CD4-positive, alpha-beta T cell treated with Interleukin-15 for 1 hour (primary cell): Measurements from ENCODE around the gene ODF4.
"Not testable (repeated sequence)": the region's sequence is repeated elsewhere in the genome, so short reads cannot be mapped to it uniquely, and the experiment has no call there.

ENCODE experiments used
- DNase-seq: peaks from one replicate; pipeline ENCODE4 v3.0.0-alpha.2; 2020

The ODF4 gene

DNA sequence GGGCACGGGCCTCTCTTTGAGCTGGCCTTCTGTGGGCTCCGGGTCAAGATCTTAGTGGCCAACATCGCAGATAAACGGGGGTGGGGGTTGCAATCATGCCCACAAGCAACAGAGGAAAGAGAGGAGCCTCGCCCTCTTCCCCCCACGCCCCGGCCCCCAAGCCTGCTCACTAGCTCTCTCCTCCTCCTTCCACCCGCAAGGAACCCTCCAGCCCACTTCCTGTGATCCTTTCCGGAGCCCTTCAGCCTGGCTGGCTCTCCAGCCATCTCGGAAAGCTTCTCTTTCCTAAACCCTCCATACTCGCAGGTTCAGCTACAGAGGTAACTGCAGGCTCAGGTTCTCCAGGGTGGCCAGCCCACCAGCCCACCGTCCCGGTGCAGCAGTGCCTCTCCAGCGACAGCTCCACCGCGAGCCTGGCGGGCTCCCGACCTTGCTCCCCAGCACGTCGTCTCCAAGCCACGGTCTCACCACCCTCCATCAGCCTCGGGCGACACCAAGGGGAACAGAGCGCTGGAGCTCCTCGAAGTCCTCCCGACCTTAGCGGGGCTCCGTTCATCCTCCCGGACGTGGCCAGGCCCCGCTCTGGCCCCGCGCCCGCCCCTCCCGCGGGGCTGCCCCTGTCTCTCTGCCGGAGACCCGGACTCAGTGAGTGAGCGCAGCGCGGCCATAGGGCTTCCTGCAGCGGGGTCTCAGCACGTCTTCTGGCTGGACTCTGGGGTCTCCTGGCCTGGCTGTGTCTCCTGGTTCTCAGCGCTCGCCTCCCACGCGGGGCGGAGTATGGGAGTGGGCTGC, 12.9 kb upstream of the ODF4 start:
- DNase-seq, result no peak

GRCh38 chr17:8327303-8327649, 12.4 kb upstream of the ODF4 start:
- no peak for DNase-seq

- DNase-seq, result no peak
Observed at GRCh38 chr17:8332128-8332527, 7.5 kb upstream of the ODF4 start.

GRCh38 chr17:8332688-8333087, 7.0 kb upstream of the ODF4 start:
- DNase-seq, result no peak

DNA sequence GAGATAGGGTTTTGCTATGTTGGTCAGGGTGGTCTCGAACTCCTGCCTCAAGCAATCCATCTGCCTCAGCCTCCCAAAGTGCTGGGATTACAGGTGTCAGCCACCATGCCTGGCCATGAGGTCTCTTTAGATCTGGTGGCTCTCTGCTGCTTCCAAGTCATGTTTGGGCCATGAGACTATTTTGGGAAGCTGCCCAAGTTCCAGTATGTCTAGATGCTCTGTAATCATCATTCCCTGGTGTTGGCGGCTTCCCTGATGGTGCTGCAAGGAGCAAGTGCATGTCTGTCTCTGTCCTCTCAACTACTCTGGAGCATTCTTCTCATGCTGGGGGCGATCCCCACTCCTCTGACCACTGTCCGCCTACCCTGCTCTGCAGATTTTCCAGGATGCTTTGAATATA, 6.4 kb upstream of the ODF4 start:
- no peak for DNase-seq

DNA sequence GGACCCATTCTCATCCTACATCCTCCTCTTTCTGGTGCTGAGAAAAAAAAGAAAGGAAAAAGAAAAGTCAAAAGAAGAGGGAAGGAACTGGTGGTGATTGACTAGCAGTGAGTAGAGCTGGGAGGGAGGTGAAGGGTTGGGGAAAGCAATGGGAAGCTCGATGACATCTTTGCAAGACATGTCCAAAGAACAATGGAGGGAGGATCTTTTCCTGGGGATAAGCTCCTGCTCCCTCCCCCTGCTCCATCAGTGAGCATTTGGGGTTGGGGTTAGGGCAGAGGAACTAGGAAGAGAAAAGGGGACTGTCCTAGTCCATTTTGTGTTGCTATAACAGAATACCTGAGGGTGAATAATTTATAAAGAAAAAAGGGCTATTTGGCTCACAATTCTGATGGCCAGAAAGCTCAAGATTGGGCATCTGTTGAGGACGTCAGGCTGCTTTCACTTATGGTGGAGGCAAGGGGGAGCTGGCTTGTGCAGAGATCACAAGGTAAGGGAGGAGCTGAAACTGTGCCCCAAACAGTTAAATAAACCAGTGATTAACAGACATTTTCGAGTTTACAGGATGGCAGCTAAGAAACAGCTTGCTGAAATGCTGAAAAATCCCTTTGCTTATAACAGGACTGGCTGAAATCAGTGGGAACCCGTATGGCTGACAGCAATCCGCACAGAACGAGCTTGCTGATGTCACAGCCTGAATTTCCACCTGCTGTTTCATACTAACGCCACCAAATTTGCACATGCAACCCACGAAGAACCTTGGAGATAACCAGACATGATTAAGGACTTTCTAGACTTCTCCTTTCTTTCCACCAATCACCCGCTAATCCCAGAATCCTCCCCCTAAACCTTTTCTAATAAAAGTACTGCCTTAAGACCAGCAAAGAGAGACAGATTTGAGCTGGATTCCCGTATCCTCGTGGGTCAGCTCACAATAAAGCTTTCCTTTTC, 1.6 kb upstream of the ODF4 start:
- no peak for DNase-seq

DNA sequence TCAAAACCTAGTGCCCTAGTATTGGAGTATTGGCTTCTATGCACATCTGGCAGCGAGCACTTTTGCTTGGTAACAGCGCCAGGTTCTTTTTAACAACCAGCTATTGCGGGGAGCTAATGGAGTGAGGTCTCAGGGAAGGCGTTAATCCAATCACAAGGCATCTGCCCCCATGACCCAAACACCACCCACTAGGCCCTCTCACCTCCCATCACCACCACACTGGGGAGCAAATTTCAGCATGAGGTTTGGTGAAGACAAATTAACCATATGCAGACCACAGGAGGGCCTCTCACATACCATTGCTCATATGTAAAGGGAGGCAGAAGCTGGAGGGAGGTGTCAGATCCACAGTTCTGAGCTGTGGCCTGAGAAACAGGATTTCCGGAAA, 893 bp upstream of the ODF4 start:
- no peak for DNase-seq

GRCh38 chr17:8341456-8341855, 1.8 kb downstream of the ODF4 start:
- no peak for DNase-seq

DNA sequence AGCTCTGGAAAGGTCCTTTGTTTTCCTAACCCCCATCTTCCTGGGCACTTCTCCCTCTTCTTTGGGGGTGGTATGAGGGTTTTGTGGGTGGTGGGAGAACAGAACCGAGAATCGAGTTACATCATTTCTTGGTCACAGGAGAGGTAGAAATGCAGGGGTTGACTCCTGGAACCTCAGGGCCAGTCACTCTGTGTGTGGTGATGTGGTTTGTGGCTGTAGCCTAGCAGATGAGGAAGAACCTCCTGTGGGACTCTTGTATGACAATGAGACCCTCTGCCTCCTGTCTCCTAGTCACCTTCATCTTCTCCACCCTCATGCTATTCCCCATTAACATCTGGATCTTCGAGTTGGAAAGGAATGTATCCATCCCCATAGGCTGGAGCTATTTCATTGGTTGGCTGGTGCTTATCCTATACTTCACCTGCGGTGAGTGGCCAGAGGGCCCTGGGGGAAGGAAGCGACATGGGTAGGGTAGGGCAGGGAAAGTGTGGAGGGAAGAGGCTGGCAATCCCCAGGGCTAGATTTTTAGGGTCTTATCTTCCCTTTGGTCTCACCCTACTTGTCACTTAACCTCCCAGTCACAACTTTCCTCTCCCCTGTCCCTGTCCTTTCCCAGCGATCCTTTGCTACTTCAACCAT, 5.5 kb downstream of the ODF4 start:
- no peak for DNase-seq

- no peak for DNase-seq
Observed at GRCh38 chr17:8345951-8346665, 6.5 kb downstream of the ODF4 start.

- DNase-seq, result not testable (repeated sequence)
Observed at GRCh38 chr17:8347001-8347400, 7.4 kb downstream of the ODF4 start.

- no peak for DNase-seq
Observed at GRCh38 chr17:8350339-8350738, 10.7 kb downstream of the ODF4 start.

- no peak for DNase-seq
Observed at GRCh38 chr17:8353736-8354135, 14.1 kb downstream of the ODF4 start.

DNA sequence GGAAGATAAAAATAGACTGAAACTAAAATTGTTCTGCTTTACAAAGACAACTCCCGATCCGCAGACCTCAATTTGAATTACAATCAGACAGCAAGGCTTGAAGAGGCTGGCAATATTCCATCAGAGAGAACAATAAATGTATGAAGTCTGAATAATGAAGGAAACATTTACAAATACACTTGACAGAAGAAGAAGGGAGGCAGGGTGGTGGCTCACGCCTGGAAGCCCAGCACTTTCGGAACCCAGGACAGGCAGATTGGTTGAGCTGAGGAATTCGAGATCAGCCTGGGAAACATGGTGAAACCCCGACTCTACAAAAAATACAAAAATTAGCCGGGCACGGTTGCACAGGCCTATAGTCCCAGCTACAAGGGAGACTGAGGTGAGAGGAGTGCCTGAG, 14.6 kb downstream of the ODF4 start:
- no peak for DNase-seq

GRCh38 chr17:8357910-8358309, 18.3 kb downstream of the ODF4 start:
- DNase-seq, result no peak

DNA sequence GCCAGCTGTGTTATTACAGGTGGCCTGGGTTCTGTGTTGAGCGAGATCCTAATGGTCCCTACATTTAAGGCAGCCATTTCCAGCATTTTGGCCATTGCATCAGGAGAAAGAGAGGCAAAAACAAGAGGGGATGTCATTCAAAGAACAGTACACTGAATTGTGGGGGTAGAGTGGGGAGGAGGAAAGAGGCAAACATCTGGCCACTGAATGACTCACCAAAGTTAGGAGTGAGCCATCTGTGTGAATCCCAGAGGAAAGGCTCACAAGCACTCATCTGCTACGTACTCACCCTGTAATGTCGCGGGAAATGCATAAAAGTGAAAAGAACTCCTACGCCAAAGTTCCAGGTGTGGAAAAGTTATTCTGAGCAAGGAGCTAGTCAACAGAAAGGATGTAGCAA, 20.1 kb downstream of the ODF4 start:
- no peak for DNase-seq

DNA sequence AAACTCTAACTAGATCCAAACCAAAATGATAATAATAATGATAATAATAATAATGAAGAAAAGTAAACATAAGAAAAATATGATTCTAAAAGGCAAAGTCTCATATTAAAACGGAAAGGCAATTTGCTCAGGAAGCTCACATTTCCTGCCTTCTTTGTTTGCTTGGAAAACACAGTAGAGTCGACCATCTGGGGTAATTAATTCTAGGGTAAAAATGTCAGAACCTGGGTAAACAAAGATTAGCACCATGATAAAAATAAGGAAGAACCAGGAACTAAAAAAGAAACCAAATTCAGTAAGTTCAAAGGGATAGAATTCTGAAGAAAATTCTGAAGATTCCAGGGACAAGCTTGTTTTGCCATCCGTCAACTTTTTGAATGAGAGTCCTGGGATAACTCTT, 20.6 kb downstream of the ODF4 start:
- DNase-seq, result no peak

DNA sequence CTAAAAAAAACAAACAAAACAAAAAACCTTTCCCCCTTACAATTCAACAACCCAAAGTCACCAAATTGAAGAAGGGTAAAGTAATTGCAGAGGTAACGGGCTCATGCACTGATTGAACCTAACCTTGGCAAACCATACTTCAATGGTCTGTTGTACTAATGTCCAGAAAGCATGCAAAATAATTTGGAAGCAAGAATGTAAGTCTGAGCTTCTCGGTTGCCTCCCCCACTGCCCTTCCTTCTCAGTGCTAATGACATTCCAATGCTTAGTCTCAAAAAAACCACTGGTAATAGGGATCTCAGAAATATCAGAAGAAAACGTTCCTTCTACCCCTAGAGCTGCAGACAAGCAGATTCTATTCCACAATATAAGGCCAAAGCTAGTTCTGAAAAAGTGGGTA, 21.1 kb downstream of the ODF4 start:
- DNase-seq, result no peak

DNA sequence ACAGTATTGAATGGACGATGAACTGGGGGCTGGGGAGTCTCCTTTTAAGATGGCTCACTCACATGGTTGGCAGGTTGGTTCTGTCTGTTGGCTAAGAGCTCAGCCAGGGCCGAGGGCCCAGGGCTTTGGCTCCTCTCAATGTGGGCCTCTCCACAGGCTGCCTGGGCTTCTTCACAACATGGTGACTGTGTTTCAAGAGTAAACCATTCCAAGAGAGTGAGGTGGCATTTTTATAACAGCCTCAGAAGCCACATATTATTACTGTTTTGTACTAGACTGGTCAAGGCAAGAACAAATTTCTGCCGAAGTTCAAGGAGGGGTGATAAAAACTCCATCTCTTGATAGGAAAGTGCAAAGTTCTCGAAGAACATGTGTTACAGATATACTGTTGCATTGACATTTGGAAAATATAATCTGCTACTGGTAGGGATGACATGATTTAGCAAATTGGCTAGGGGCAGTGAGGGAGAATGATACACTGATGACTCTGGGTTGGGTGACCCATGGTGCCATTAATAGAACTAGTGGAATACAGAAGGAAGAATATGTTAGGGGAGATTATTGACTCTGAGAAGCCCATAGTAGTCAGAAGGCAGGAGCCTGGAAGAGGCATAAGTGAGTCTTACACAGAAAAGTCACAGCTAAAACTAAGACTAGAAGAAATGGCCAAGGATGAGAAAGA, 23.2 kb downstream of the ODF4 start:
- no peak for DNase-seq

- no peak for DNase-seq
Observed at GRCh38 chr17:8365143-8365542, 25.5 kb downstream of the ODF4 start.

DNA sequence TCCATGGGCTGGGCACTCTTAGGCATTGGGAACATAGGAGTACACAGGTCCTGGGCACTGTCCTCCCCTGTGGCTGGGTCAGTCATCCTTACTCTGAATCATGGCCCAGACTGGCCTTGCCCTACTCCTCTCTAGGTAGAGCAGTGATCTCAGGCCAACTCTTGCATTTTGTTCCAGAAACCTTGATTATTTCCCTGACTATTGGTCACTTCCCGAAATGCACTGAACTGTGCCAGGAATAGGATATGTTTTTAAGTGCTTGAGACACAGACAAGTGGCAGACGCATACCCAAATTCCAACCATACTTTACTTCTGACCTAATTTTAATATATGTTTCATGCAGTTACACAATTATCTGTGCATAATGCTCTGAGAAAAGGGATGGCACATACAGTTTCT, 26.6 kb downstream of the ODF4 start:
- no peak for DNase-seq

GRCh38 chr17:8368193-8368592, 28.6 kb downstream of the ODF4 start:
- DNase-seq, result no peak

DNA sequence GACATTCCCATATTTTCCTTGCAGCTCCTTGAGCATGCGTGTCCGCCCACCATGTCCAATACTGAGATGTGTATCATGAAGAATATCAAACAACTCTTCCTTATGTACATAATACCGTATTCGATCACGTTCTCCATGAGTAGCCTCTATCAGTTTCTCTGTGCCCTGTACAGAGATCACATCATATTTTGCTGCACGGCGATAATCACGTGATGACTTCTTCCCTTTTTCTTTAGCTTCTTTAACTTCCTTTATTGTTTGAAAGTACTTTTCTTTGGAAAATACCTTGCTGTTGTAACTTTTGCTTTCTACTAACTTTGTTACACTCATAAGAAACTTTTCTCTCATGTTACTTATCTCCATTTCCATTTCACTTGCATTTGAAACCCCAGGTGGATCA, 30.3 kb downstream of the ODF4 start:
- DNase-seq, result no peak
